HFFc6 (cell line): Measurements from ENCODE around the gene SERPINA12. TPM values are rescaled to one million over a fixed set of nuclear protein-coding genes. Genes with fewer than 3 reads are reported as not detected.

Experiments
- DNase-seq: peaks from one replicate; pipeline ENCODE4 v3.0.0-alpha.2; 2018
- H3K27ac Mint-ChIP-seq: 2 replicates; pipeline ENCODE4 v1.8.0; 2020; ENCODE audit warnings: mild to moderate bottlenecking, mixed read lengths
- H3K27me3 Mint-ChIP-seq: 2 replicates; pipeline ENCODE4 v1.8.0; 2021; ENCODE audit warnings: mild to moderate bottlenecking, moderate library complexity, mixed read lengths; ENCODE audit not compliant: insufficient read depth
- H3K36me3 Mint-ChIP-seq: 2 replicates; pipeline ENCODE4 v1.8.0; 2021; ENCODE audit warnings: low read depth, mixed read lengths
- H3K4me1 Mint-ChIP-seq: 2 replicates; pipeline ENCODE4 v1.8.0; 2020; ENCODE audit warnings: low read depth, mixed read lengths
- H3K4me3 Mint-ChIP-seq: 2 replicates; pipeline ENCODE4 v1.8.0; 2020; ENCODE audit warnings: mild to moderate bottlenecking, moderate library complexity, mixed read lengths
- H3K9me3 Mint-ChIP-seq: 2 replicates; pipeline ENCODE4 v1.8.0; 2020; ENCODE audit warnings: mild to moderate bottlenecking, mixed read lengths
- CTCF ChIP-seq: fragments of 200-600 bp; sonication (generic); IDR thresholded peaks from 2 replicates; pipeline ENCODE4 v1.5.0; 2021; ENCODE audit warnings: antibody characterized with exemption, mild to moderate bottlenecking
- total RNA-seq, 6 experiments: library from RNA; stranded (reverse); fragmentation: NEBNext Ultra II Directional; extraction: Animal tissue kit (Norgen Biotek cat#: 25700); gene quantifications; 2 replicates in 1 of 6; 3 replicates in 5 of 6; pipeline ENCODE4 v1.2.3, GENCODE V29; 2021

The SERPINA12 gene
- total RNA-seq, 6 experiments from 2014 or later: not detected

- H3K27ac Mint-ChIP-seq: no peak overlapping the region
- no peaks in the 10 kb centered on the region; the same call in none of the 2 replicates for H3K27me3 Mint-ChIP-seq
- no peaks in the 10 kb centered on the region for H3K4me1 Mint-ChIP-seq
- TF ChIP-seq CTCF: no peak
- no peak overlapping the region for H3K4me3 Mint-ChIP-seq
- H3K36me3 Mint-ChIP-seq: peaks cover 11% of the 10 kb centered on the region
- DNase-seq: no peak
- H3K9me3 Mint-ChIP-seq: peaks cover 45% of the 10 kb centered on the region
These were observed 41.3 kb downstream of the SERPINA12 start for GRCh38 chr14:94467728-94468520.

DNA sequence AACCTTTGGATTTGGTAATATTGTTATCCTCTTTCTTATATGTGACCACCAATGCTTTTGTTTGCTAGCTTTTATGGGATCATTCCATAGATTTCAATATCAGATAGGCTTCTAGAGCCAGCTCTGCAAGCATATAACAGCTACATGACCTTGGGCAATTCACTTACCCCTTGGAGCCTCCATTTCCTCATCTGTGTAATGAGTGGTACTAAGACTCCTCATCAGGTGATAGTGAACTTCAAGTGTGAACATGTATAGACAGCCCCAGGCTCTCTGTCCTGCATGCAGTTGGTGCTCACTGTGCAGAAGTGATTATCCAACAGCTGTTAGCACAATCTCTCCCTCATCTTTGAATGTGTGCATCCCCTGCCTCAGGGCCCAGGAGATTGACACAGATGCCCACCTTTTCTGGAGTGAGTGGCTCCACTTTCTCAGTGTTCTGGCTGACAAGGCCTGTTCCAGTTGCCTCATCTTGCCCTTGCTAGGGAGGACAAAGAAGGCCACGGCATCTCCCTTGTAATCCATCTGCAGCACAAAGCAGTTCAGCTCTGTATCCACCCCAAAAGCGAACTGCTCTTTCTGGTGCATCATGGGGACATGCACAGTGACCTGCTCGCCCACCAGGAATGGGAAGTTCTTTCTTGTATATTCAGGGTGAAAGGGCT is 42.4 kb downstream of the SERPINA12 start:
- Mint-ChIP-seq H3K27me3 (no peaks in the 10 kb centered on the region; the same call in none of the 2 replicates), H3K36me3 (peaks cover 5% of the 10 kb centered on the region; the same call in 1 of the 2 replicates), H3K4me3 (no peak overlapping the region), H3K9me3 (peaks cover 45% of the 10 kb centered on the region), H3K4me1 (no peaks in the 10 kb centered on the region), H3K27ac (no peak overlapping the region)
- TF ChIP-seq CTCF: no peak
- no peak for DNase-seq

DNA sequence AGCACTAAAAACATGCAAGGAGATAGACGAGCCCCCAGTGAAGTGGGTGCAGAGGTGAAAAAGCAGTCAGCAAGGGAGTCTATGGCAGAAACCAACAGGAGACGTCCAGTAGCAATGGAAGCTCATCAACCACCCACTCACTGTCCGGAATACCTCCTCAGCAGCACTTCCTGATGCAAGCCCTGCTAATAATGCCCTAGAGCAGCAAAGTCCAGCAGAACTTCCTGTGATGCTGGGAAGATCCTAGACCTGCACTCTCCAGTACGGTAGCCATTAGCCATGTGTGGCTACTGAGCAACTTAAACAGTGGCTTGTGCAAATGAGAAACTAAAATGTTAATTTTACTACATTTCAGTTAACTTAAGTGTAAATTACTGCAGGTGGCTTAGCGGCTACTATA is 44.2 kb downstream of the SERPINA12 start:
- Mint-ChIP-seq H3K27ac (no peak overlapping the region), H3K9me3 (peaks cover 56% of the 10 kb centered on the region), H3K36me3 (peaks cover 5% of the 10 kb centered on the region; the same call in 1 of the 2 replicates), H3K4me1 (no peaks in the 10 kb centered on the region), H3K27me3 (no peaks in the 10 kb centered on the region; the same call in 1 of the 2 replicates), H3K4me3 (no peak overlapping the region)
- no peak for DNase-seq
- TF ChIP-seq CTCF: no peak

DNA sequence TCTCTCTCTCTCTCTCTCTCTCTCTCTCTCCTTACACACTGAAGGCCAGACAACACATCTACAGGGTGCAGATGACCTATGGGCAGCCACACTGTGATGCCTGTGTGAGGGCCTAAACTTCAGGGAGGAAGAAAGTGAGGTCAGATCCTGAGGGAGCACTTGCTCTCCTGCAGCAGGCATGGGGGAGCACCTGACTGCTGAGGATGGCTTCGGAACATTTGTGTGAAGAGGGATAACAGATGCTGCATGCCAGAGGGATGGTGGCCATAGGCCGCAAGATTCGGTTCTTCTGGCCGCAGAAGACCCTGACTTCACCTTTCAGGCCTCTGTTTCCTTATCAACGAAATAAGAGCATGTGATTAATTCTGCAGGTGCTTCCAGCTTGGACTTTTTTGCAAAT is 45.0 kb downstream of the SERPINA12 start:
- DNase-seq: no peak
- H3K36me3 Mint-ChIP-seq: peaks cover 5% of the 10 kb centered on the region; the same call in 1 of the 2 replicates
- H3K4me1 Mint-ChIP-seq: no peaks in the 10 kb centered on the region
- H3K27ac Mint-ChIP-seq: no peak overlapping the region
- H3K9me3 Mint-ChIP-seq: peaks cover 55% of the 10 kb centered on the region
- no peaks in the 10 kb centered on the region for H3K27me3 Mint-ChIP-seq
- no peak for TF ChIP-seq CTCF
- no peak overlapping the region for H3K4me3 Mint-ChIP-seq

- no peak for DNase-seq
- no peak for TF ChIP-seq CTCF
- H3K27me3 Mint-ChIP-seq: no peaks in the 10 kb centered on the region
- H3K4me3 Mint-ChIP-seq: no peak overlapping the region
- peaks cover 58% of the 10 kb centered on the region for H3K9me3 Mint-ChIP-seq
- H3K4me1 Mint-ChIP-seq: no peaks in the 10 kb centered on the region
- peaks cover 5% of the 10 kb centered on the region; the same call in 1 of the 2 replicates for H3K36me3 Mint-ChIP-seq
- no peak overlapping the region for H3K27ac Mint-ChIP-seq
These were observed 46.3 kb downstream of the SERPINA12 start for GRCh38 chr14:94462763-94463572.
